Heart left ventricle (tissue), 16 donors: ENCODE results near the gene SLC66A1. TPM values are rescaled to one million over a fixed set of nuclear protein-coding genes. Genes with fewer than 3 reads are reported as not detected.
A peak's percentile ranks its signal among the peaks of the same experiment; 100 is the strongest.
"Not testable (repeated sequence)": the region's sequence is repeated elsewhere in the genome, so short reads cannot be mapped to it uniquely, and the experiment has no call there.

ENCODE experiments used
- ATAC-seq, 4 donors: fragments of 200-7000 bp; cut with Tn5 transposase; one replicate each; pipeline ENCODE4 v1.9.1; 2020 to 2022; ENCODE audit warnings: moderate library complexity in 4 of 4, mild to moderate bottlenecking in 3 of 4, moderate number of reproducible peaks in 1 of 4
- DNase-seq, 5 donors: peaks; one replicate each; pipeline ENCODE4 v3.0.0-alpha.2; 2020
- H3K27ac ChIP-seq, 12 donors: fragments of 200-600 bp; sonication (generic) in 4 of 12; one replicate each; pipeline versions ENCODE4 v1.5.0 to v1.8.0; 2016 to 2022; ENCODE audit warnings: mild to moderate bottlenecking in 2 of 12
- H3K27me3 ChIP-seq, 9 donors: fragments of 200-600 bp; sonication (generic) in 2 of 9; one replicate each; pipeline versions ENCODE4 v1.5.1 to v1.8.0; 2016 to 2022; ENCODE audit warnings: mild to moderate bottlenecking in 3 of 9
- H3K36me3 ChIP-seq, 9 donors: fragments of 200-600 bp; sonication (generic) in 2 of 9; one replicate each; pipeline versions ENCODE4 v1.5.0 to v1.8.0; 2018 to 2022; ENCODE audit warnings: mild to moderate bottlenecking in 2 of 9
- H3K4me1 ChIP-seq, 12 donors: fragments of 200-600 bp; sonication (generic) in 4 of 12; one replicate each; pipeline versions ENCODE4 v1.5.0 to v1.8.0; 2016 to 2022; ENCODE audit warnings: mild to moderate bottlenecking in 3 of 12
- H3K4me3 ChIP-seq, 12 donors: fragments of 200-600 bp; sonication (generic) in 4 of 12; one replicate each; pipeline versions ENCODE4 v1.5.0 to v1.8.0; 2017 to 2022; ENCODE audit warnings: mild to moderate bottlenecking in 9 of 12, moderate library complexity in 4 of 12
- H3K9me3 ChIP-seq, 12 donors: fragments of 200-600 bp; sonication (generic) in 4 of 12; one replicate each; pipeline versions ENCODE4 v1.5.0 to v1.8.0; 2016 to 2022; ENCODE audit warnings: mild to moderate bottlenecking in 1 of 12
- CTCF ChIP-seq, 12 donors: fragments of 200-600 bp; sonication (generic) in 4 of 12; IDR thresholded peaks; one replicate each; pipeline versions ENCODE4 v1.5.0 to v1.8.0; 2018 to 2022; ENCODE audit warnings: antibody characterized with exemption in 12 of 12, mild to moderate bottlenecking in 5 of 12
- POLR2A ChIP-seq, 2 donors: fragments of 450-650 bp; IDR thresholded peaks; one replicate each; pipeline ENCODE4 v1.6.1; 2017; ENCODE audit warnings: antibody characterized with exemption in 2 of 2, mild to moderate bottlenecking in 2 of 2, moderate library complexity in 2 of 2
- WGBS, 4 donors: extraction: QIAGEN DNeasy Blood & Tissue Kit in 2 of 4; methylation state at CpG; one replicate each; pipeline versions ENCODE4 v1.1.5 to v1.1.7; 2013 to 2018; 5-methylcytosine and 5-hydroxymethylcytosine counted together
- intact Hi-C, 10 donors: fragments of 100-400 bp; cut with DNase I; formaldehyde crosslinking; loops; one replicate each; pipeline versions ENCODE4 v1.11.1 to v1.14.2; 2022
- polyA plus RNA-seq, 2 donors: library from polyadenylated mRNA; stranded (reverse); fragments of 200-250 nt; gene quantifications; one replicate each; pipeline ENCODE4 v1.2.3, GENCODE V29; 2013
- total RNA-seq, 9 donors: library from RNA; depleted of rRNA in 2 of 9; stranded (reverse); fragments of >200 nt in 2 of 9; fragmentation: NEBNext Ultra II Directional in 3 of 9; extraction: Animal tissue kit (Norgen Biotek cat#: 25700) in 3 of 9; gene quantifications; one replicate each; pipeline versions ENCODE4 v1.1.0 to v1.2.4, GENCODE V29; 2016 to 2023
- donor health status: ischemic (EF 13 %, LVEDD 7.1; RV severe dilation, severe dysfunction).
- donor health status: healthy with polysubstance abuse.
- donor health status: DM: no; HTN: yes; CAD: no.
- donor health status: DM: no; HTN: no; CAD: no.
- donor health status: ischemic (EF 25% LVEDD 6.9; RV normal size, moderate dysfunction).
- donor health status: ischemic (EF 25% LVEDD 5.7; RV mildly dilated, moderate dysfunction).
- donor health status: healthy.
- donor health status: DM: yes; HTN: yes; CAD: no.
- donor health status: ischemic (EF 35%, LVEDD 5.7; RV mildly dilated, moderate dysfunction).
- donor health status: nonischemic (EF 11% LVEDD 7.7; RV severe dilation, severe dysfunction).
- donor health status: DM: yes; HTN: yes; CAD: no.
- donor health status: PGD.
- donor health status: ischemic (EF 29% LVEDD 5.4; RV normal size, mild dysfunction).
- donor health status: nonischemic (EF 23%, LVEDD 6.1; RV moderate dilation, normal function).

The SLC66A1 gene
- total and polyA plus RNA-seq, 11 donors, result 6.4 to 19.4 (median 9.7) TPM

GRCh38 chr1:19300211-19300610 lies 11.9 kb upstream of the SLC66A1 start:
- intact Hi-C loops, result no loop called here
- Histone ChIP-seq H3K27ac (no peak overlapping the region), H3K9me3 (peaks cover 0 to 5% (median under 1%) of the 10 kb centered on the region in 12 donors), H3K4me1 (no peaks in the 10 kb centered on the region), H3K27me3 (no peaks in the 10 kb centered on the region), H3K4me3 (no peak overlapping the region), H3K36me3 (peaks cover 0 to 31% (median 27%) of the 10 kb centered on the region in 9 donors)
- WGBS, 4 donors, result 81 to 89% (median 86%) methylated on average over 2 of the region's 2 CpGs; no CpG with 5 or more reads in 1 of the 4 donors
- no peak for DNase-seq
- TF ChIP-seq CTCF (IDR thresholded peaks at IDR 0.05) (no peak), POLR2A (IDR thresholded peaks at IDR 0.05) (no peak)
- ATAC-seq, result no peak

GRCh38 chr1:19304081-19304480 lies 8.0 kb upstream of the SLC66A1 start:
- H3K4me1 ChIP-seq, H3K9me3 ChIP-seq, H3K27me3 ChIP-seq, H3K27ac ChIP-seq, H3K4me3 ChIP-seq, intact Hi-C loops, DNase-seq, ATAC-seq: not testable (repeated sequence)
- WGBS, 4 donors, result 90 to 94% (median 91%) methylated on average over 6 to 10 of the region's 10 CpGs
- peaks cover 0 to 68% (median 59%) of the 10 kb centered on the region in 9 donors for H3K36me3 ChIP-seq

- Histone ChIP-seq H3K9me3 (no peaks in the 10 kb centered on the region), H3K27me3 (no peaks in the 10 kb centered on the region), H3K4me1 (peaks cover 0 to 12% (median 3%) of the 10 kb centered on the region in 12 donors), H3K36me3 (peaks cover 0 to 68% (median 59%) of the 10 kb centered on the region in 9 donors), H3K4me3 (no peak overlapping the region), H3K27ac (no peak overlapping the region)
- no peak for TF ChIP-seq POLR2A (IDR thresholded peaks at IDR 0.05)
- no peak for TF ChIP-seq CTCF (IDR thresholded peaks at IDR 0.05)
- WGBS, 4 donors, result 86 to 96% (median 94%) methylated on average over 6 to 11 of the region's 11 CpGs
- DNase-seq, result no peak
- intact Hi-C loops, result no loop called here
- ATAC-seq, result no peak
Measured at GRCh38 chr1:19305880-19306279, 6.2 kb upstream of the SLC66A1 start.

- Histone ChIP-seq H3K9me3 (no peaks in the 10 kb centered on the region), H3K4me3 (no peak overlapping the region), H3K27me3 (no peaks in the 10 kb centered on the region), H3K4me1 (peaks cover 0 to 16% (median 10%) of the 10 kb centered on the region in 12 donors), H3K36me3 (peaks cover 0 to 68% (median 59%) of the 10 kb centered on the region in 9 donors), H3K27ac (no peak overlapping the region)
- no peak for TF ChIP-seq POLR2A (IDR thresholded peaks at IDR 0.05)
- no peak for TF ChIP-seq CTCF (IDR thresholded peaks at IDR 0.05)
- DNase-seq (peak in 1 of 5 donors; percentile 46), ATAC-seq (no peak)
- 92 to 98% (median 96%) methylated on average over 3 to 6 of the region's 6 CpGs for WGBS, 4 donors
- intact Hi-C loops, result no loop called here
Measured at GRCh38 chr1:19306941-19307340, 5.2 kb upstream of the SLC66A1 start.
